Caco-2 (cell line): Measurements from ENCODE around the gene RPE. TPM values are rescaled to one million over a fixed set of nuclear protein-coding genes. Genes with fewer than 3 reads are reported as not detected.

Experiments
- BruUV-seq: library from RNA; stranded (reverse); fragments of 400-500 nt; replicated peaks from 2 replicates; lab custom pipeline; 2021; lab: Mats Ljungman, UMichigan
- CTCF ChIA-PET: fragments of 300-600 bp; sonication (Branson Sonifier 250); formaldehyde crosslinking; loops from one replicate; lab custom pipeline; 2022; ENCODE audit warnings: antibody characterized with exemption; lab: Charles Lee
- POLR2A ChIA-PET: fragments of 300-600 bp; sonication (Branson Sonifier 250); formaldehyde crosslinking; loops from one replicate; lab custom pipeline; 2022; ENCODE audit warnings: antibody characterized with exemption; lab: Charles Lee
- DNase-seq, 2 experiments: peaks; one replicate each; pipeline versions ENCODE4 v3.0.0 to v3.0.0-alpha.2; 2020 to 2022
- H3K27me3 ChIP-seq: replicated peaks from 2 replicates; pipeline ENCODE4 v1.6.0; 2011; ENCODE audit warnings: low read length; ENCODE audit not compliant: control insufficient read depth, insufficient read depth
- H3K36me3 ChIP-seq: 2 replicates; pipeline ENCODE4 v1.5.1; 2011; ENCODE audit warnings: low read length; ENCODE audit not compliant: control insufficient read depth, insufficient read depth
- H3K4me1 ChIP-seq: fragments of 250-450 bp; sonication (Bioruptor Pico); 2 replicates; pipeline ENCODE4 v1.5.1; 2020; ENCODE audit warnings: mild to moderate bottlenecking
- H3K4me3 ChIP-seq: 2 replicates; pipeline ENCODE4 v1.5.1; 2011; ENCODE audit warnings: low read depth, mild to moderate bottlenecking, control low read depth, low read length
- H3K9me3 ChIP-seq: fragments of 250-450 bp; sonication (Bioruptor Pico); 2 replicates; pipeline ENCODE4 v1.5.1; 2020; ENCODE audit warnings: mild to moderate bottlenecking, moderate library complexity
- H3K27ac Mint-ChIP-seq: one replicate; pipeline ENCODE4 v1.8.0; 2022; ENCODE audit warnings: mixed read lengths; ENCODE audit not compliant: unreplicated experiment
- H3K27me3 Mint-ChIP-seq: one replicate; pipeline ENCODE4 v1.8.0; 2022; ENCODE audit warnings: mixed read lengths; ENCODE audit not compliant: insufficient read depth, unreplicated experiment
- H3K36me3 Mint-ChIP-seq: one replicate; pipeline ENCODE4 v1.8.0; 2022; ENCODE audit warnings: mild to moderate bottlenecking, mixed read lengths; ENCODE audit not compliant: insufficient read depth, unreplicated experiment
- H3K4me1 Mint-ChIP-seq: one replicate; pipeline ENCODE4 v1.8.0; 2022; ENCODE audit warnings: low read depth, mixed read lengths; ENCODE audit not compliant: unreplicated experiment
- H3K4me3 Mint-ChIP-seq: one replicate; pipeline ENCODE4 v1.8.0; 2022; ENCODE audit warnings: mild to moderate bottlenecking, moderate library complexity, mixed read lengths; ENCODE audit not compliant: unreplicated experiment
- H3K9me3 Mint-ChIP-seq: one replicate; pipeline ENCODE4 v1.8.0; 2022; ENCODE audit warnings: mixed read lengths; ENCODE audit not compliant: unreplicated experiment
- CTCF ChIP-seq, 2 experiments: fragments of 200-600 bp in 1 of 2; IDR thresholded peaks; 1 replicate in 1 of 2; 2 replicates in 1 of 2; pipeline versions ENCODE4 v1.5.1 to v1.8.0; 2011 to 2022; ENCODE audit warnings: antibody characterized with exemption in 1 of 2, control low read depth in 1 of 2, inconsistent platforms in 1 of 2, low read depth in 1 of 2, low read length in 1 of 2, mild to moderate bottlenecking in 1 of 2, moderate library complexity in 1 of 2; ENCODE audit not compliant: insufficient read depth in 1 of 2, severe bottlenecking in 1 of 2, unreplicated experiment in 1 of 2
- intact Hi-C: fragments of 100-400 bp; cut with micrococcal nuclease; formaldehyde crosslinking; loops from one replicate; pipeline ENCODE4 v1.10.0; 2022; ENCODE audit not compliant: unreplicated experiment
- total RNA-seq: library from RNA; stranded (reverse); gene quantifications from 2 replicates; pipeline ENCODE4 v1.2.3, GENCODE V29; 2022

RPE gene
- total RNA-seq, 1 experiment from 2014 or later: 92.9 TPM

GRCh38 chr2:209958016-209958415 is 44.4 kb upstream of the RPE start:
- intact Hi-C loops: no loop called here
- no peaks in the 10 kb centered on the region for H3K36me3 Mint-ChIP-seq

GRCh38 chr2:209960045-209960444 is 42.4 kb upstream of the RPE start:
- Histone ChIP-seq H3K27me3 (no peaks in the 10 kb centered on the region), H3K4me3 (no peak overlapping the region), H3K9me3 (no peaks in the 10 kb centered on the region), H3K36me3 (no peaks in the 10 kb centered on the region), H3K4me1 (no peaks in the 10 kb centered on the region)
- CTCF ChIA-PET: no interaction called here
- H3K36me3 Mint-ChIP-seq: no peaks in the 10 kb centered on the region
- no peaks in the 10 kb centered on the region for H3K9me3 Mint-ChIP-seq
- POLR2A ChIA-PET: no interaction called here
- BruUV-seq: no TSS peak
- no peak for TF ChIP-seq CTCF (IDR thresholded peaks at IDR 0.05; ENCODE audit: insufficient read depth in 1 of 2, low read depth in 1 of 2, low read length in 1 of 2, severe bottlenecking in 1 of 2, unreplicated experiment in 1 of 2)
- no peak overlapping the region for H3K27ac Mint-ChIP-seq
- H3K4me3 Mint-ChIP-seq: no peak overlapping the region
- no peak for DNase-seq
- no peaks in the 10 kb centered on the region for H3K27me3 Mint-ChIP-seq
- intact Hi-C loops: loop anchor here (2.0 to 10.0 kb wide), 4 partner anchors 385 to 1565 kb away; partner anchors contain the start of gene MAP2
- H3K4me1 Mint-ChIP-seq: no peaks in the 10 kb centered on the region

More at GRCh38 chr2:209958016-209958415, 44.4 kb upstream of the RPE start:
- no peaks in the 10 kb centered on the region for H3K9me3 Mint-ChIP-seq
- Histone ChIP-seq H3K36me3 (no peaks in the 10 kb centered on the region), H3K9me3 (no peaks in the 10 kb centered on the region), H3K4me3 (no peak overlapping the region), H3K4me1 (no peaks in the 10 kb centered on the region), H3K27me3 (no peaks in the 10 kb centered on the region)
- H3K4me3 Mint-ChIP-seq: no peak overlapping the region
- no peak for DNase-seq
- ChIA-PET CTCF (no interaction called here), POLR2A (no interaction called here)
- no peak for TF ChIP-seq CTCF (IDR thresholded peaks at IDR 0.05; ENCODE audit: insufficient read depth in 1 of 2, low read depth in 1 of 2, low read length in 1 of 2, severe bottlenecking in 1 of 2, unreplicated experiment in 1 of 2)
- H3K4me1 Mint-ChIP-seq: no peaks in the 10 kb centered on the region
- H3K27ac Mint-ChIP-seq: no peak overlapping the region
- BruUV-seq: no TSS peak
- H3K27me3 Mint-ChIP-seq: no peaks in the 10 kb centered on the region

GRCh38 chr2:209960676-209961630 is 41.5 kb upstream of the RPE start:
- Mint-ChIP-seq H3K4me1 (no peaks in the 10 kb centered on the region), H3K27ac (no peak overlapping the region), H3K27me3 (no peaks in the 10 kb centered on the region), H3K9me3 (no peaks in the 10 kb centered on the region), H3K36me3 (no peaks in the 10 kb centered on the region), H3K4me3 (no peak overlapping the region)
- intact Hi-C loops: loop anchor here (1.0 to 10.0 kb wide), 6 partner anchors 25 to 1566 kb away; partner anchors contain the start of gene MAP2
- no TSS peak for BruUV-seq
- peak; percentile 52 to 55 for DNase-seq
- H3K36me3 ChIP-seq: no peaks in the 10 kb centered on the region
- TF ChIP-seq CTCF (IDR thresholded peaks at IDR 0.05; ENCODE audit: insufficient read depth in 1 of 2, low read depth in 1 of 2, low read length in 1 of 2, severe bottlenecking in 1 of 2, unreplicated experiment in 1 of 2): peak; percentile 64 to 76
- H3K4me1 ChIP-seq: no peaks in the 10 kb centered on the region
- CTCF ChIA-PET: interaction anchor here (0.6 to 1.3 kb wide), 8 partner anchors 8 to 365 kb away, joined by 3 to 9 read pairs (median 4); partner anchors contain the start of gene KANSL1L
- no peaks in the 10 kb centered on the region for H3K27me3 ChIP-seq
- no peak overlapping the region for H3K4me3 ChIP-seq
- POLR2A ChIA-PET: no interaction called here
- H3K9me3 ChIP-seq: no peaks in the 10 kb centered on the region
